Fibroblast of skin of abdomen (primary cell): ENCODE data around the gene KRTAP5-7.
"Not testable (repeated sequence)": the region's sequence is repeated elsewhere in the genome, so short reads cannot be mapped to it uniquely, and the experiment has no call there.

Experiments used
- DNase-seq: peaks from one replicate; pipeline ENCODE4 v3.0.0-alpha.2; 2013

Gene KRTAP5-7

GRCh38 chr11:71534711-71535608 is 7.9 kb downstream of the KRTAP5-7 start:
- DNase-seq = not testable (repeated sequence)

- DNase-seq = no peak
Observed at GRCh38 chr11:71535825-71536224, 8.8 kb downstream of the KRTAP5-7 start.

DNA sequence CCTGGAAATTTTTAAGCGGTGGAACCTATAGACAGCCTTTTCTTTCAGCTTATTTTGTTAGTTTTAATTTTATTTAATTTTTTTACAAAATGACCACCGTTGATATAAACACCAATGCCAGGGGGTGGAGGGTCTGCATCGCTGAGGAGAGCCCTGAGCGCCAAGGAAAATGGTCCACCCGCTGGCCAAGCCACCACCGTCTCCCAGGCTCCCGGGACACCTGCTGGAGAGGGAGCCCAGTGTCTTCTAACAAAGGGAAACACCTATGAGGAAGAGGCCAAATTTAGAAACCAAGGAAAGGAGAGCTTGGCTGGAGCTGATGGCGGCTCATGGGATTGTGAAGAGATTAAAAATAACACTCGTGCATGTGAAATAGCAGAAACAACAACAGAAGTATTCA is 10.5 kb downstream of the KRTAP5-7 start:
- DNase-seq = no peak

GRCh38 chr11:71537977-71538665 is 11.1 kb downstream of the KRTAP5-7 start, which contains the start of gene KRTAP5-8:
Gene KRTAP5-8, plus strand, starts transcription at chr11:71538025. Its CDS starts 31 bp downstream, at chr11:71538056.
- not testable (repeated sequence) for DNase-seq

- no peak for DNase-seq
Observed at GRCh38 chr11:71538666-71538990, 11.6 kb downstream of the KRTAP5-7 start.

DNA sequence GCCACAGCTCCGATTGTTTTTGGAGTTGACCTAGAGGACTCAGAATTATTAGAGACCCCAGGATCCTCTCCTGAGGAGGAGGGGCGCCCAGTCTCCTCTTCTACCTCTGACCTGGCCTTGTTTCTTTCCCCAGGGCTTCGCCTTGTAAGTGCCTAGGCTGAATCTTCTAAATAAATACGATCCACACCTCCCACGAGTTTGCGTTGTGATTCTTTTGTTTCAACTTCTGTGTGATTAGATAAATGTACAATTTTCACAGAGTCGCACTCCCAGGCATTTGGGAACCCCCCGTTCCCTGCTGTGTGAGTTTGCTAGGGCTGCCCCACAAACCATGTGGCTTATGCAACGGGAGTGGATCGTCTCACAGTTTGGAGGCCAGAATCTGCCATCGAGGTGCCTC is 11.9 kb downstream of the KRTAP5-7 start:
- DNase-seq = no peak

DNA sequence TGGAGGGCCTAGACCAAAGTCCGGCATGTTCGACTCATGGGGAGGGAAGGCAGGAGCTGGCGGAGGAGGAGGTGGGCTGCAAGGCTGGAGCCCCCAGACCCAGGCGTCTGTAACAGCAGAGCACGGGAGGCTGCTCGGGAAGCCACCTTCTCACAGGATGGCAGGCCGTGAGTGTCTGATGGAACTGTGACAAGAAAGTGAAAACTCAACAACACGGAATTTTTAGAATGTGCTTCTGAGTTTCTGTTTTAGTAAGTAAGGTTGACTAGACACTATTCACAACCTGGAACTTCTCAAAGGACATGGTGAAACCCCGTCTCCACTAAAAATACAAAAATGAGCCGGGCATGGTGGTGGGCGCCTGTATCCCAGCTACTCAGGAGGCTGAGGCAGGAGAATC is 12.9 kb downstream of the KRTAP5-7 start:
- DNase-seq = not testable (repeated sequence)

DNA sequence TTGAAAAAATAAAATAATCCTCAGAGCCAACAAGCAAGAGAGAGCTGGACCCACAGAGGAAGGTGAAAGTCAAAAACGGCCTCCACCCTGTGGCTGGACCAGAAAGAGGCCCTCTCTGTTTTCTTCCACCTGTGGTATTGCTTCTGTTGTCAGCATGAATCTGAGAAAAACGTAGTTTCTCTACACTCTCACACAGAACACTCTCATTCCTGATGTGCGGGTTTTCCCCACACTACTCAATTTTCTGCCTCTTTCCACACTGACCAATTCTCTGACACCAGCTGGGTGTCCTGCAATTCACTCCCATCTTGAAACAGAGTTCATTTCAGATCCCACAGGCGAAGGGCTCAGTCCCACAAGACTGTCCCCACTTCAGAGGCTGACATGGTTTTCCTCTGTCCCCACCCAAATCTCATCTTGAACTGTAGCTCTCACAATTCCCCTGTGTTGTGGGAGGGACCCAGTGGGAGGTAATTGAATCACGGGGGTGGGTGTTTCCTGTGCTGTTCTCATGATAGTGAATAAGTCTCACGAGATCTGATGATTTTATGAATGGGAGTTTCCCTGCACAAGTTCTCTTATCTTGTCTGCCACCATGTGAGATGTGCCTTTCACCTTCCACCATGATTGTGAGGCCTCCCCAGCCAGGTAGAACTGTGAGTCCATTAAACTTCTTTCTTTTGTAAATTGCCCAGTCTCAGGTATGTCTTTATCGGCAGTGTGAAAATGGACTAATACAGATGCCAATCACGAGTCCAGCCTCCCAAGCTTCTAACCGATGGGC is 13.6 kb downstream of the KRTAP5-7 start:
- DNase-seq = not testable (repeated sequence)

DNA sequence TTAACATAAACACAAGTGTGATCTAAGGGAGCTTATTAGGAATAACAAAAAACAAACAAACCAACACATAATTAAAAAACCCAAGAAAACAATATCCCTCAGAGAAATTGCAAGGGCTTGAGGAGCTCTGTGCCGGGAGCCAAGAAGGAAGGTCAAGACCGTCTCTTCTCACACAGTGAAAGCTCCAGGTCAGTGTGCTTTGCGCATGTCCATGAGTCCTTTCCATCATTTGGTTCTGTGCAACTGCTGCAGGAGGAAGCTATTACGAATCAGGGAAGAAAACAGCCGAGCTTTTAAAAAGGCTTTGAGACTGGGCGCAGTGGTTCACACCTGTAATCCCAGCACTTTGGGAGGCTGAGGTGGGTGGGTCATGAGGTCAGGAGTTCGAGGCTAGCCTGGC is 15.3 kb downstream of the KRTAP5-7 start:
- DNase-seq = no peak

DNA sequence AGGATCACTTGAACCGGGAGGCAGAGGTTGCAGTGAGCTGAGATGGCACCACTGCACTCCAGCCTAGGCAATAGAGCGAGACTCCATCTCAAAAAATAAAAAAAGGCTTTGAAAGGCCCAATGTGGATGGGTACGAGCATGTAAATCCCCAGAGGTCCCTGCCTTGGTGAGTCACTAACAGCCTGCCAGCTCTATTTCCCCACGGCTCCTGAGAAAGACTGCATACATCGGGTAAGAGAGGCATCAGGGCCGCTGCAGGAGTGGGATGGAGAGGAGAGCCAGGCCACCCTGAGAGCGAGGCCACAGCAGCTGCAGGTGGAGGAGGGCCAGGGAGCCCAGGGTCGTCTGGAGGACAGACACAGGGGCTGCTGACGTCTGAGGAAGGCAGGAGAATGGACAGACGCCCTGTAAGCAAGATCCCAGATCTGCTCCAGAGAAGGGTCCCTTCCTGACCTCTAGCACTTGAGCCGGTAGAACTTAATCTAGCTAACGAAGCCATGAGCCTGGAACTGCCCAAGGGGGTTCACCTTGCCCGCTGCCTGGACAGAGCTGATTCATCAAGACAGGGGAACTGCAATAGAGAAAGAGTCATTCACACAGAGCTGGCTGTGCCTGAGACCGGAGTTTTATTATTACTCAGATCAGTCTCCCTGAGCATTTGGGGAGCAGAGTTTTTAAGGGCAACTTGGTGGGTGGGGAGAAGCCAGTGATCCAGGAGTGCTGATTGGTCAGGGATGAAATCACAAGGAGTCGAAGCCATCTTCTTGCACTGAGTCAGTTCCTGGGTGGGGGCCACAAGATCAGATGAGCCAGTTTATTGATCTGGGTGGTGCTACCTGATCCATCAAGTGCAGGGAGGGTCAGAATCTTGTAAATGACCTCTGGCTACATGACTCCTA is 16.1 kb downstream of the KRTAP5-7 start:
- no peak for DNase-seq

- no peak for DNase-seq
Observed at GRCh38 chr11:71543866-71544265, 16.8 kb downstream of the KRTAP5-7 start.

- no peak for DNase-seq
Observed at GRCh38 chr11:71544525-71545214, 17.6 kb downstream of the KRTAP5-7 start.

DNA sequence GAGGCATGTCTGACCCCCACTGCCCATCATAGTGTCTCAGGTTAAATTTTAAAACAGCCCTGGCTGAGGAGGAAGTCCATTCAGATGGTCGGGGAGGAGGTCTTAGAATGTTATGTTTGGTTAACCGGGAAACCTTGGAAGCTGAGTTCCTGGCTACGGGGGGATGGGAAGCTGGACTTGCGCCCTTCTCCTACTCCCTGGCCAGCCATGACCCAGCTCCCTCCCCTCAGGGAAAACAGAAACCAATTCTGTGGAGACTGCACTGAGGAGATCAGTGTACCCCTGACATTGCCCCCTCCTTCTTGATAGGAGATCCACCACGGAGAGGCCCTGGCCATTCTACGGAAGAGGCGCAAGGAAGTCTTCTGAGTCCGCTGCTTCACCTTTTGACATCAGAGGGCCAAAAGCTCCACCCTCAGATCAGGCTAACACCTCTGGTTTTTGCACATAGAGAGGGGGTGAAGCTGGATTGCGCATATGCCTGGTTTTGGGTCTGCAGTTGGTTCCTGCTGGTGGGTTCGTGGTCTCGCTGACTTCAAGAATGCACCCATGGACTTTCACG is 18.4 kb downstream of the KRTAP5-7 start:
- DNase-seq = no peak

GRCh38 chr11:71548120-71548519 is 21.1 kb downstream of the KRTAP5-7 start, which contains the start of gene KRTAP5-9:
Gene KRTAP5-9, plus strand, starts transcription at chr11:71548420. Its CDS starts 238 bp downstream, at chr11:71548658.
- no peak for DNase-seq

- no peak for DNase-seq
Observed at GRCh38 chr11:71548716-71549151, 21.7 kb downstream of the KRTAP5-7 start.

DNA sequence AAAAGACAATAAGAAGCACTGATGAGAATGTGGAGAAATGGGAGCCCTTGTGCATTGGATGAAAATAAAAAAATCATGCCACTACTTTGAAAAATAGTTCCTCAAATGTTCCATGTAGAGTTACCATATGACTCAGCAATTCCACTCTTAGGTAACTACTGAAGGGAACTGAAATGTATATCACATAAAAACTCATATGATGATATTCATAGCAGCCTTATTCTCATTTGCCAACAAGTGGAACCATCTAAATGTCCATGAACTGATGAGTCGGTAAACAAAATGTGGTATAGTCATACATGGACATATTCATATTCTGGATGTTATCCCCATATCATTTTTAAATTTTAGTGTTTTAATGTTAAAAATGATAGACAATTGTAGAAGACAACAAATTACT is 24.6 kb downstream of the KRTAP5-7 start:
- no peak for DNase-seq

DNA sequence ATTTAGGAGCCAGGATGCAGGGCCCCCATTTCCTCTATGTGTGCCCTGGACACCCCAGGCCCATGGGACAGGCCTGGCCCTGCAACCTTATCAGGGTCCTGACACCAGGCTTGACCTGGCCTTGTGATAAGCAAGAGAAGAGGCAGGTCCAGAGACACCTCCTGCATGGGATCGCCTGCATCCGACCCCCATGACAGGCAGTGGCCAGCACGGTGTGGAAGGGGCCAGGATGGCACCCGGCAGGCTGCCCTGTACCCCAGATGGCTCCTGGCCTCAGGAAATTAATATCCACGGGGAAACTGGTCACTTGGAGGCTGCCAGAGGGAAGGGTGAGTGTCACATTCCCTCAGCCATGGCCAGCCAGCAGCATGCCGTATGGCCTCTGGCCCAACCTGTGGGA is 27.9 kb downstream of the KRTAP5-7 start:
- DNase-seq = no peak

DNA sequence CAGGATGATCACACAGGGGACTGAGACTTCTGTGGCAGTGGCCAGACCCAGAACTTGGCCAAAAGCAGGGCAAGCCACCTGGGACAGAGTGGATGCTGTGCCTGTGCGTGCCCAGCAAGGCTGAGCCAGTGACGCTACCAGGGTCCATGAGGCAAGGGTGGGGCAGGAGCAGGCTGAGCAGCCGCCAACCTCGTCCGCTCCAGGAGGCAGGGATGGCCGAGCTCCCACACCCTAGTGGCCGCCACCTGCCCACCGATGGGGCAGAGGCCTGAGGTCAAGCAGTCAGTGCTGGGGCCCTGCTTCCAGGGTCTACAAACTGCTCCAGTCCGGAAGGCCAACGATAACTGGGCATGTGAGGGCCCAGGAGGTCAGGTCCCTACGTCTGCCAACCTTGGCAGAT is 28.4 kb downstream of the KRTAP5-7 start:
- DNase-seq = no peak

- DNase-seq = no peak
Observed at GRCh38 chr11:71556018-71556417, 29.0 kb downstream of the KRTAP5-7 start.

DNA sequence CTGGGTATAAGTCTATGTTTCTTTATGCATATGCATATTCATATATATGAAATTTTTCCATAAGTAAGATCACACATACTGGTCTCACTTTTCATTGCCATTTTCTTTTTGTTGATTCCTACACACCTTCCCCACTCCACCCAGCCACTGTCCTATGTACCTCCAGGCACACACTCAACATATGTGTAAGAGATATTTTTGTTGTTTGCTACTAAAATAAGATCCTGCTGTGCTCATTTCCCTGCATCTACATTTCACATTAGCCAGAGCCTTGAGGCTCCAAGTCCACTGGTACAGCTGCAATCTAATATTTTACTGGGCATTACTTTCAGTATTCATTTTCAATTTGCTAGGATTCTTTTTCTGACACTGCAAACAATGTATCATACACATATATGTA is 30.2 kb downstream of the KRTAP5-7 start:
- DNase-seq = no peak

DNA sequence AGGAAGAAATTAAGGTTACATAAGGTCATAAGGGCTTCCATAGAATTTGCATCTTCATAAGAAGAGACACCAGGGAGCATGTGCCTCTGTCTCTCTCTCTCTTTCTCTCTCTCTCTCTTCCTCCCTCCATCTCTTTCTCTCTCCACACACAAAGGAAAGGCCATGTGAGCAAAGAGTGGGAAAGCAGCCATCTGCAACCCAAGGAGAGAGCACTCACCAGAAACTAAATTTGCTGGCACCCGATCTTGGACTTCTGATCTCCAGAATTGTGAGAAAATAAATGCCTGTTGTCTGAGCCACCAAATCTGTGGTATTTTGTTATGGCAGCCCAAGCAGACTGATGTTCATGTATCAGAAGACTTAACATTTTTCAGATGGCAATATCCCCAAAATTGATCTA is 31.9 kb downstream of the KRTAP5-7 start:
- DNase-seq = no peak
